ENCODE data around the gene ALDH3A2. TPM values are rescaled to one million over a fixed set of nuclear protein-coding genes. Genes with fewer than 3 reads are reported as not detected.

The ALDH3A2 gene
- total RNA-seq: 107 TPM
- long read RNA-seq, transcript ALDH3A2-207 (7 exons, 1,383 nt): minor isoform, 5 of 181 reads
- long read RNA-seq, transcript ALDH3A2-201 (10 exons, 3,928 nt): major isoform, 109 of 181 reads
- long read RNA-seq, transcript ALDH3A2-202 (11 exons, 3,828 nt): minor isoform, 23 of 181 reads
- long read RNA-seq, transcript ALDH3A2-210 (1 exons, 3,512 nt): minor isoform, 12 of 181 reads
- long read RNA-seq, partial matches to known transcripts: 8 of 181 reads
- long read RNA-seq, other reads (novel, unspliced or antisense): 18 of 181 reads

- intact Hi-C loops (cut with DNase I): loop anchor here (5.0 to 10.0 kb wide), 2 partner anchors 104 to 274 kb away; partner anchors contain the start of gene MAPK7
- DNase-seq (ENCODE audit: low spot score): peak; percentile 99
Observed at GRCh38 chr17:19648475-19649273, at the start of gene ALDH3A2. ALDH3A2 (plus strand) TSS chr17:19648751; CDS start chr17:19648972, 221 bp downstream.

- intact Hi-C loops (cut with DNase I): no loop called here
- DNase-seq (ENCODE audit: low spot score): no peak
Observed at GRCh38 chr17:19610311-19610710, 38.2 kb upstream of the ALDH3A2 start.

GRCh38 chr17:19610879-19611278 lies 37.7 kb upstream of the ALDH3A2 start:
- intact Hi-C loops (cut with DNase I): no loop called here
- no peak for DNase-seq (ENCODE audit: low spot score)

DNA sequence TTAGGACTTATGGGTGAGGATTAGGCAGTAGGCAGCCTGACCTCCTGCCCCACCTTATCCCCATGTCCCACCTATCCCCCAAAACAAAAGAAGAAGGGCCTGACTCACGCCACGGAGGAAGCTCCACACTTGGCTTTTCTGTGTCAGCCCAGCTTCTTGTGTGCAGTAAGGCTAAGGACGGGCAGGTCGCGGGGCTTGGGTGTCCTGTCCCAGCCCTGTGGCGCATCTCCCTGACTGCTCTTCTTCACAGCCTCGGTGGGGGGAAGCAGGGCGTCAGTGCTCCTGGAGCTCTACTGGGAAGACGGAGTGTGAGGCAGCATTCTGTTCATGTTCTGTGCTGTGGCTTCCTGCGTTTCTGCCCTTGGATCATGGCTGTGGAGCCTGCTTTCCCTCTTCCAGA lies 34.6 kb upstream of the ALDH3A2 start:
- DNase-seq (ENCODE audit: low spot score): no peak
- intact Hi-C loops (cut with DNase I): no loop called here

DNA sequence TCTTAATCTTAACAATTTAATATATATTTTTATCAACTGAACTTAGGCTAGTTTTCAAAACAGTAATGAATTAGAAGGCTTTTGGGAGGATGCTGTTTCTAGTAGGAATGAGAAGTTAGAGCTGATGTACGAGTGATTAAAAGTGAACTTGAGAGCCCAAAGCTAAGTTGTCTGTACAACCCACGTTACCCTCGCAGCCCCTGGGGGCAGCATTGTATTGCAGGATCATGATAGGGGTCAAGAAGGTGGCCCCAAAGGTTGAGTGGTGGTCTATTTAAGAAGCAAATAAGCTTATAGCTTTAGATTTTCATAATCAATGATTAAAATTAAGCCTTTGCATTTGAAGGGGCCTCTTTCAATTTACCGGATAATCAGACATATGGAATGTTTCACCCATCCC lies 33.7 kb upstream of the ALDH3A2 start:
- intact Hi-C loops (cut with DNase I): no loop called here
- no peak for DNase-seq (ENCODE audit: low spot score)

DNA sequence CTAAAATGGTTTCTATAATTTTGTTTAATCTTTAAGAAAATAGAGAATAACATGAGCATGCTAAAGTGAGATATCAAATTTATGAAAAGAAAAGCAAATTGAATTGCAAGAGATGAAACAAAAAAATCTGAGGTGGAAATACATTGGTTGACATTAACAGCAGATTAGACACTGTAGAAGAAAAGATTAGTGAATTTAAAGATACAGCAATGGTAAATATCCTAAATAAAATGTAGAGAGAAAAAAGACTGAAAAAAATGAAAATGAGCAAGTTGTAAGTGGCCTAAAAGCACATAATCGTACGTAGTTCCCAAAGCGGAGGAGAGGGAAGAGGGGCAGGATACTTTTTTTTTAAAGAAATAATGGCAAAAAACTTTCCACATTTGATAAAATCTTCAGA lies 30.5 kb upstream of the ALDH3A2 start:
- intact Hi-C loops (cut with DNase I): no loop called here
- DNase-seq (ENCODE audit: low spot score): no peak

DNA sequence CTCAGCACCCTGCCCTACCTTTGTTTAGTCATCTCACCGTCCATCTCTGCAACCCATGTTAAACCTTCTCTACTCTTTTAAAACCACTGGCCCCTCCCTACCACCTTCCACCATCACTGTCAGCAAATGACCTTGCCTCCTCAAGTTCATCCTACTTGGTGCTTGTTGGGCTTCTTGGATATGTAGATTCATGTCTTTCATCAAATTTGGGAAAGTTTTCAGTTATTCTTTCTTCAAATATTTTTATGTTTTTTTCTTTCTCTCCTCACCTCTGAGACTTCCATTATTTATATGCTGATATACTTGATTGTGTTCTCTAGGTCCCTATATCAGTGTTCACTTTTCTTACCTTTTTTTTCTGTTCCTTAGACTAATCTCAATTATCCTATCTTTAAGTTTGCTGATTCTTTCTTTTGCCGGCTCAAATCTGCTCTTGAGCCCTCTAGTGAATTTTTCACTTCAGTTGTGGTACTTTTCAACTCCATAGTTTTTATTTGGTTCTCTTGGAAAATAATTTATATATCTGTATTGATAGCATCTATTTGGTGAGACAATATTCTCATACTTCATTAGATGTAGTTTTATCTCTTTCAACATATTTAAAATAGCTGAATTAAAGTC lies 28.7 kb upstream of the ALDH3A2 start:
- intact Hi-C loops (cut with DNase I): no loop called here
- DNase-seq (ENCODE audit: low spot score): no peak

DNA sequence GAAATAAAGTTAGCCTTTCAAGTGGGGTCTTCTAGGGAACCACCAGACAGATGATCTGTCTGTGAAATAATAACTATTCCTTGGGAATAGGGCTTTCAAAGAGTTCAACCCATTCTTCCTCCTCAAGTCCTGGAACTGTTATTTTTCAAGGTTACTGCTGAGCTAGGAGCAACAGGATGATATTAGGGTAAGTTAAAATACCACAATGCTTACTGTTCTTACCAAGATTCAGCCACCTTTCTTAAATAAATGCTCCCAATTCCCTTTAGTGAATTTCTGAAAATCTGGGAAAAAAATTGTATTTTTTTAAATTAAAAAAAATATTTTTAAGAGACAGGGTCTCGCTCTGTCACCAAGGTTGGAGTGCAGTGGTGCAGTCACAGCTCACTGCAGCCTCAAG lies 26.9 kb upstream of the ALDH3A2 start:
- no peak for DNase-seq (ENCODE audit: low spot score)
- intact Hi-C loops (cut with DNase I): no loop called here

DNA sequence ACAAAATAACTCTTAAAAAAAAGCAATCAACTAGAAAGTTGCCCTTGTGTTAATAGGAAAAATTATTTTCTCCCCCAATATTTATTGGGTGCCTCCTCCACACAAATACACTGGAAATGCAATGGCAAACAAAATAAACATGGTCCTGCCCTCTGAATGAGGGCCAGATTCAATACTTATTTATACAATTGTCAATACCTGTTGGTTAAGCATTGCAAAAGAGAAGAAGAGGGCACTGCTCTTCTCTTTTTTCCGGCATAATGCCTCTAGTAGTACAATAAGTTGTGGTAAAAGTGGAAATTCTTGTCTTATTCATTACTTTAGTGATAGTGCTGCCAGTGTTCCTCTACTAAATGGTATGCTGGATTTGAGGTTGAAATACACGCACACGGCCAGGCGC lies 22.5 kb upstream of the ALDH3A2 start:
- DNase-seq (ENCODE audit: low spot score): no peak
- intact Hi-C loops (cut with DNase I): no loop called here

GRCh38 chr17:19629449-19629848 lies 19.1 kb upstream of the ALDH3A2 start:
- DNase-seq (ENCODE audit: low spot score): no peak
- intact Hi-C loops (cut with DNase I): no loop called here

GRCh38 chr17:19630035-19630434 lies 18.5 kb upstream of the ALDH3A2 start:
- intact Hi-C loops (cut with DNase I): no loop called here
- no peak for DNase-seq (ENCODE audit: low spot score)

GRCh38 chr17:19630661-19631060 lies 17.9 kb upstream of the ALDH3A2 start:
- intact Hi-C loops (cut with DNase I): no loop called here
- DNase-seq (ENCODE audit: low spot score): no peak

- intact Hi-C loops (cut with DNase I): no loop called here
- no peak for DNase-seq (ENCODE audit: low spot score)
Observed at GRCh38 chr17:19631905-19632304, 16.6 kb upstream of the ALDH3A2 start.

DNA sequence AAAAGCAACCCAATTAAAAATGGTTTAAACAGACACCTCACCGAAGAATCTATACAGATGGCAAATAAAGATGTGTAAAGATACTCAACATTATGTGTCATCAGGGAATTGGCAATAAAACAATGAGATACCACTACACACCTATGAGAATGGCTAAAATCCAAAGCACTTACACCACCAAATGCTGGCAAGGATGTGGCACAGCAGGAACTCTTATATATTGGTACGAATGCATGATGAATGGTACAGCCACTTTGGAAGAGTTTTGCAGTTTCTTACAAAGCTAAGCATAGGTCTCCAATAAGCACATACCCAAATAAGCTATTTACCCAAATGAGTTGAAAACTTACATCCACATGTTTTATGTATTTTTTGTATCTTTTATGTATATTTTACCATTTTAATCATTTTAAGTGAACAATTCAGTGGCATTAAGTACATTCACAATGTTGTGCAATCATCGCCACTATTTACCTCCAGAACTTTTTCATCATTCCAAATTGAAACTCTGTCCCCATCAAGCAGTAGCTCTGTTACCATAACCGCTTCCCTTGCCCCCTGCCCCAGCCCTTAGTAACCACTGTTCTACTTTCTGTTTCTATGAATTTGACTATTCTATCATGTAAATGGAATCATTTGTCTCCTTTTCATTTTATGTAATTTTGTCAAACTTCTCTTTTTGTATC lies 6.7 kb upstream of the ALDH3A2 start:
- intact Hi-C loops (cut with DNase I): loop anchor here (10.0 kb wide), 1 partner anchor 267 kb away; the partner anchor contains the start of gene MAPK7
- DNase-seq (ENCODE audit: low spot score): no peak

DNA sequence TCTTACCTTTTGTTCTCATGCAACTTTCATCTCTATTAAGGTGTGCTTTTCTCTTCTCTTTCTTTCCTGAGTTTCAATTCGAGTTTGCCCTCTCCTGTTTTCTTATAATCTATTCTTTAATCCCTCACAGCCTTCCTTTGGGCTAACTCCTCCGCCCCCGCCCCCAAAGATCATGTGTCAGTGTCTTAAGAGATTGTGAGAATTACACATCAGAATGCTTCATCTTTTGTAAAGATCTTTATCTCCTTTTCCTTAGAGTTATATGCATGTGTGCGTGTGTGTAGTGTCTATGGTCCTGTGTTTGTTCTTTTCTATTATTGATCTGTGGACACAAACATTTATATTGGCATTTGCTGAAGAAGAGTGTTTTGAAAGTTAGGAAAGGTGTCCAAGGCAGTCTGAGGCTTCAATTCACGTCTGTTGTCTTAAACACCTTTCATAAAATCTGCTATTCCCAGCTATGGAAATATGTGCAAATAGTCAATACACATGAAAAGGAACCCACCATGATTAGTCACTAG lies 6.1 kb upstream of the ALDH3A2 start:
- intact Hi-C loops (cut with DNase I): loop anchor here (10.0 kb wide), 1 partner anchor 268 kb away; the partner anchor contains the start of gene MAPK7
- DNase-seq (ENCODE audit: low spot score): no peak

GRCh38 chr17:19644493-19645210 lies 3.9 kb upstream of the ALDH3A2 start:
- intact Hi-C loops (cut with DNase I): loop anchor here (5.0 to 10.0 kb wide), 2 partner anchors 108 to 270 kb away; partner anchors contain the start of gene MAPK7
- DNase-seq (ENCODE audit: low spot score): no peak

DNA sequence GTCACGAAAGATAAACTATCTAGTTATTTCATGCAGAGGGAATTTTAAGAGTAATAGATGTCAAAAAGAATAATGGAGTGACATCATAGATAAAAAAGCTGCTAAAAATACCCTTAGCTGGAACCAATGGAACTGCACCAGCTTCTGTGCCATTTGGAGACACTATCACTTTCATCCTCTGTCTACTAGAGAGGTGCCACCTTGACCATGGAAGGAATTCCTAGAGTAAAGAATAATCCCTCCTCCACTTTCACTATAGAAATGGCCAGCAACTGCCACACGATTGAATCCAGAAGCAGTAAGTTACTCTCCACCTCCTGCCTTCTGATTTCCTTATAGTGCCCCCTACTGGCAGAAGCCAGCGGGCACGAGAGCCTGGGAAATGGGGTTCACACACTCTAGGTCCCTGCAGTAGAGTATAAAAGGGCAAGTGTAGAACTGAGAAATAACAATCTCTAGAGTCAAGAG lies 2.8 kb upstream of the ALDH3A2 start:
- intact Hi-C loops (cut with DNase I): loop anchor here (5.0 to 10.0 kb wide), 2 partner anchors 107 to 271 kb away; partner anchors contain the start of gene MAPK7
- DNase-seq (ENCODE audit: low spot score): no peak

DNA sequence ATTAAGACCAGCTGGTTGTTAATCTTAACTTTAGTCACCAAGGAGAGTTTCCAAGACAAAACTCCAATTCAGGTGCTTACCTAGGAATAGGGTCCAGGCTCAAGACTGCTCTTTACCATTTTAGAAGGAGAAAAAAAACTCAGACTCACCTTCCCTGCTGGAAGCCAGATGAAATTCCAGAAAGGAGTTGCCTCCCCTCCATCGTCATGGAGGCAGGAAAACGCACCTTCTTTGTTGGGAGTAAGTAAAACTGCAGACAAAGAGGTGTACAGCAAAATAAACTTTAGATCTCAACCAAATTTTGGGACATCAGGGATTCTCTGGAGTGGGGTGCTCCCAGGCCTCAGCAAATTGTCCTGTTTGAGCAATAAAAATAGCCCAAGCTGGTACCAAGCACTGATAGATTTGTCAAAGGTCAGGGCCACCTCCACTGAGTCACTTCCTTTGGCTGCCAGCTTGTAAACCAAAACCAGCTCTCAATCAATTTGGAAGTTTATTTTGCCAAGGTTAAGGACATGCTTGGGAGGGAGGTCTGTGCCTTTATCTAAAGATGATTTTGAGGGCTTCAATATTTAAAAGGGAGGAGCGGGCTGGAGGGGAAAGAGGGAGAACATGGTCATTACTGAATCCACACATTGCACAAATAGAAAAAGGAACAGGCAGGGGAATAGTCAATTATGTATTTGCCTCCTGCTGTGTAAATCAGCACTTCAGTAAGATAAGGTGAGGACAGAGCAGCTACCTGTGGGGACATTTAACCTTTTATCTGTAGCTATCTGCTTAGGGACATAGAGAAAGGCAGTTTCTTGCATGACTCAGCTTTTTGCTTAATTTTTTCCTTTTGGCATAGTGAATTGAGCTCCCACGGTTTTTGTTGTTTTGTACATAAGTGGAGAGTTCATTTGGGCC lies 1.5 kb upstream of the ALDH3A2 start:
- no peak for DNase-seq (ENCODE audit: low spot score)
- intact Hi-C loops (cut with DNase I): loop anchor here (5.0 to 10.0 kb wide), 2 partner anchors 105 to 272 kb away; partner anchors contain the start of gene MAPK7

Measured in cardiac septum (tissue), 1 donor.